Brain microvascular endothelial cell (primary cell): ENCODE measurements around the gene RAB20.

Experiments used
- DNase-seq: peaks from one replicate; pipeline ENCODE4 v3.0.0-alpha.2; 2020
- H3K27ac ChIP-seq: fragments of 250-450 bp; sonication (Bioruptor Pico); 2 replicates; pipeline ENCODE4 v1.5.1; 2020; ENCODE audit warnings: mild to moderate bottlenecking, moderate library complexity
- H3K27me3 ChIP-seq: fragments of 250-450 bp; sonication (Bioruptor Pico); replicated peaks from 2 replicates; pipeline ENCODE4 v1.5.1; 2020; ENCODE audit warnings: mild to moderate bottlenecking
- H3K36me3 ChIP-seq: fragments of 250-450 bp; sonication (Bioruptor Pico); replicated peaks from 2 replicates; pipeline ENCODE4 v1.5.1; 2020; ENCODE audit warnings: mild to moderate bottlenecking
- H3K4me3 ChIP-seq: 2 replicates; pipeline ENCODE4 v1.5.1; 2011; ENCODE audit warnings: low read depth, mild to moderate bottlenecking, control low read depth, low read length, moderate library complexity
- CTCF ChIP-seq: IDR thresholded peaks from 2 replicates; pipeline ENCODE4 v1.5.1; 2011; ENCODE audit warnings: low read depth, mild to moderate bottlenecking, moderate library complexity, low read length, control low read depth, inconsistent platforms; ENCODE audit errors: missing control alignments
- in situ Hi-C: cut with HindIII; loops from 2 replicates; pipeline ENCODE4 v1.10.0; 2017; ENCODE audit warnings: low sequenced_read_pairs, low pct_ligation_motif_present

The RAB20 gene

GRCh38 chr13:110551284-110551683, 10.2 kb downstream of the RAB20 start:
- Histone ChIP-seq H3K36me3 (no peaks in the 10 kb centered on the region), H3K4me3 (no peak overlapping the region), H3K27me3 (no peaks in the 10 kb centered on the region), H3K27ac (no peak overlapping the region)
- TF ChIP-seq CTCF, result no peak
- DNase-seq, result no peak
- in situ Hi-C loops, result no loop called here

- H3K36me3 ChIP-seq, result no peaks in the 10 kb centered on the region
- DNase-seq, result no peak
- H3K27me3 ChIP-seq, result no peaks in the 10 kb centered on the region
- no peak overlapping the region for H3K27ac ChIP-seq
- no peak for TF ChIP-seq CTCF
- in situ Hi-C loops, result no loop called here
- no peak overlapping the region for H3K4me3 ChIP-seq
Observed at GRCh38 chr13:110549795-110550160, 11.7 kb downstream of the RAB20 start.

GRCh38 chr13:110548891-110549794, 12.4 kb downstream of the RAB20 start:
- Histone ChIP-seq H3K36me3 (no peaks in the 10 kb centered on the region), H3K27ac (no peak overlapping the region), H3K4me3 (no peak overlapping the region), H3K27me3 (no peaks in the 10 kb centered on the region)
- in situ Hi-C loops, result no loop called here
- DNase-seq, result no peak
- no peak for TF ChIP-seq CTCF

GRCh38 chr13:110546926-110547325, 14.6 kb downstream of the RAB20 start:
- DNase-seq, result peak; percentile 98
- TF ChIP-seq CTCF, result no peak
- in situ Hi-C loops, result no loop called here
- Histone ChIP-seq H3K36me3 (no peaks in the 10 kb centered on the region), H3K27me3 (no peaks in the 10 kb centered on the region), H3K4me3 (no peak overlapping the region), H3K27ac (peak overlapping the region; percentile 14)

GRCh38 chr13:110546378-110546777, 15.1 kb downstream of the RAB20 start:
- Histone ChIP-seq H3K27ac (peak overlapping the region; percentile 14), H3K4me3 (no peak overlapping the region), H3K36me3 (no peaks in the 10 kb centered on the region), H3K27me3 (no peaks in the 10 kb centered on the region)
- in situ Hi-C loops, result no loop called here
- TF ChIP-seq CTCF, result no peak
- DNase-seq, result no peak
